OCI-LY3 (cell line): ENCODE measurements around the gene BPIFA3.

Experiments
- EZH2phosphoT487 ChIP-seq: fragments of 200-600 bp; shearing (Covaris generic); IDR thresholded peaks from 2 replicates; pipeline ENCODE4 v1.6.1; 2018; ENCODE audit warnings: antibody characterized with exemption, mixed run types, low read depth
- TF ChIP-seq, protein P1 (sequence below): fragments of 200-600, 300-600 bp; sonication (generic); IDR thresholded peaks from 2 replicates; pipeline ENCODE4 v1.5.1; 2014; ENCODE audit warnings: antibody characterized with exemption, low read length, low read depth

- TF ChIP-seq, protein P1, sequence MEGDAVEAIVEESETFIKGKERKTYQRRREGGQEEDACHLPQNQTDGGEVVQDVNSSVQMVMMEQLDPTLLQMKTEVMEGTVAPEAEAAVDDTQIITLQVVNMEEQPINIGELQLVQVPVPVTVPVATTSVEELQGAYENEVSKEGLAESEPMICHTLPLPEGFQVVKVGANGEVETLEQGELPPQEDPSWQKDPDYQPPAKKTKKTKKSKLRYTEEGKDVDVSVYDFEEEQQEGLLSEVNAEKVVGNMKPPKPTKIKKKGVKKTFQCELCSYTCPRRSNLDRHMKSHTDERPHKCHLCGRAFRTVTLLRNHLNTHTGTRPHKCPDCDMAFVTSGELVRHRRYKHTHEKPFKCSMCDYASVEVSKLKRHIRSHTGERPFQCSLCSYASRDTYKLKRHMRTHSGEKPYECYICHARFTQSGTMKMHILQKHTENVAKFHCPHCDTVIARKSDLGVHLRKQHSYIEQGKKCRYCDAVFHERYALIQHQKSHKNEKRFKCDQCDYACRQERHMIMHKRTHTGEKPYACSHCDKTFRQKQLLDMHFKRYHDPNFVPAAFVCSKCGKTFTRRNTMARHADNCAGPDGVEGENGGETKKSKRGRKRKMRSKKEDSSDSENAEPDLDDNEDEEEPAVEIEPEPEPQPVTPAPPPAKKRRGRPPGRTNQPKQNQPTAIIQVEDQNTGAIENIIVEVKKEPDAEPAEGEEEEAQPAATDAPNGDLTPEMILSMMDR, result no peak
- TF ChIP-seq EZH2phosphoT487, result no peak
These were observed 24.1 kb upstream of the BPIFA3 start for GRCh38 chr20:33192912-33193501.
